Mucosa of rectum (tissue), 2 donors: ENCODE results near the gene KRTAP10-3.
"Not testable (repeated sequence)": the region's sequence is repeated elsewhere in the genome, so short reads cannot be mapped to it uniquely, and the experiment has no call there.

Source experiments
- H3K27ac ChIP-seq, 2 donors: one replicate each; pipeline ENCODE4 v1.7.0; 2013; ENCODE audit warnings: inconsistent platforms in 2 of 2, low read depth in 2 of 2, low read length in 2 of 2
- H3K27me3 ChIP-seq, 2 donors: one replicate each; pipeline ENCODE4 v1.7.0; 2013; ENCODE audit warnings: low read length in 2 of 2; ENCODE audit not compliant: control insufficient read depth in 2 of 2, insufficient read depth in 2 of 2
- H3K36me3 ChIP-seq, 2 donors: one replicate each; pipeline ENCODE4 v1.7.0; 2013; ENCODE audit warnings: low read length in 2 of 2; ENCODE audit not compliant: control insufficient read depth in 2 of 2, insufficient read depth in 2 of 2
- H3K4me1 ChIP-seq, 2 donors: one replicate each; pipeline ENCODE4 v1.7.0; 2013; ENCODE audit warnings: low read length in 2 of 2, mild to moderate bottlenecking in 1 of 2; ENCODE audit not compliant: control insufficient read depth in 2 of 2, insufficient read depth in 2 of 2
- H3K4me3 ChIP-seq, 2 donors: one replicate each; pipeline ENCODE4 v1.7.0; 2013; ENCODE audit warnings: low read length in 2 of 2
- H3K9ac ChIP-seq, 2 donors: one replicate each; pipeline ENCODE4 v1.7.0; 2013; ENCODE audit warnings: low read length in 2 of 2, low read depth in 1 of 2, mild to moderate bottlenecking in 1 of 2
- H3K9me3 ChIP-seq, 2 donors: one replicate each; pipeline ENCODE4 v1.7.0; 2013; ENCODE audit warnings: low read length in 2 of 2; ENCODE audit not compliant: control insufficient read depth in 2 of 2
- donor health status: healthy.
- donor health status: Normal muscosa, but diverticular disease.

KRTAP10-3 gene

DNA sequence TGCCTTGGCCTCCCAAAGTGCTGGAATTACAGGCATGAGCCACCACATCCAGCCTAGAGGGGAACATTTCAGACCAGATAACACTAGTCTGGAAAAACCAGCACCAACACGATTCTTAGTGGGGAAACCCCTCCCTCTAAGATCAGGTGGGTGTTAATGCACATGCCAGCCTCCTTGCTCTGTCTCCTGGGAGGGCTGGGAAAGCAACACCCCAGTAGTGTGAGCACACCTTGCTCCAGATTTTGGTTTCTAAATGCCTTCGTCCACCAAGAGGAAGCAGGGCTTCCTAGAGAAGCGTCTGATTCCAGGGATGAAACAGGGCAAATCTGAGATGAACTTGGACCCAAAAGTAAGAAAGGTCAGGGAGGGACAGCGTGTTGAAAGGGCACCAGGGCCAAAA, 12.7 kb upstream of the KRTAP10-3 start:
- no peak overlapping the region for H3K4me3 ChIP-seq
- H3K27me3 ChIP-seq: peaks cover 0 to 3% of the 10 kb centered on the region in 2 donors
- H3K9me3 ChIP-seq: no peaks in the 10 kb centered on the region
- no peak overlapping the region for H3K27ac ChIP-seq
- H3K4me1 ChIP-seq: peaks cover 3 to 16% of the 10 kb centered on the region in 2 donors
- no peak overlapping the region for H3K9ac ChIP-seq
- no peaks in the 10 kb centered on the region for H3K36me3 ChIP-seq

DNA sequence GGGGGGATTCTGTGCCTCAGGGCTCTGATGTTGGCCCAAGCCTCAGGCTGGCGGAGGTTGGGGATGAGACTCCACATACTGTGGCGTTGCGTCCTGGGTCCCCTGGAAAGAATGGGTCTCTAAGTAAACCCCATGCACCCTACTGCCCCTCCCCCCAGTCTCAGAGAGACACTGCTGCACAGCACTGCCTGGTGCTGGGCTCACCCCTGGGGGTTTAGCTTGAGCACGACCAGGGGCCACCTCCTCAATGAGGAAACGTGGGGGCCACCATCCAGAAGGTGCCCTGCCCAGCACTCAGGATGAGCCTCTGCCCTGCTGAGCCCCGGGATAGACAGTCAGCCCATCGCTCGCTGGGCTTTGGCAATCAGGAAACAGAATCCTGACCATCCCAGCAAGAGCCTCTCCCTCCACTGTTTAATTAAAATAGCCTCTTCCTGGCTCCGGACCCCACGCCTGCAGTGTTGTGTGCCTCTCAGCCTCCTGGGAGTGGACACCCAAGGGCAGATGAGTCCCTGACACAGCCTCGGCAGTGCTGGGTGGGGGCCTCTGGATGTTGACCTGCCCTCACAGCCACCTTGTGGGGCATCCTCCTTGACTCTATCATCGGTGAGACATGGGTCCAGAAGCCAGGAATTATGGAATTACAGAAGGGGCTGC, 11.4 kb upstream of the KRTAP10-3 start:
- Histone ChIP-seq H3K4me1 (peaks cover 3 to 8% of the 10 kb centered on the region in 2 donors), H3K27ac (no peak overlapping the region), H3K9ac (no peak overlapping the region), H3K4me3 (no peak overlapping the region), H3K9me3 (no peaks in the 10 kb centered on the region), H3K27me3 (no peaks in the 10 kb centered on the region), H3K36me3 (no peaks in the 10 kb centered on the region)

DNA sequence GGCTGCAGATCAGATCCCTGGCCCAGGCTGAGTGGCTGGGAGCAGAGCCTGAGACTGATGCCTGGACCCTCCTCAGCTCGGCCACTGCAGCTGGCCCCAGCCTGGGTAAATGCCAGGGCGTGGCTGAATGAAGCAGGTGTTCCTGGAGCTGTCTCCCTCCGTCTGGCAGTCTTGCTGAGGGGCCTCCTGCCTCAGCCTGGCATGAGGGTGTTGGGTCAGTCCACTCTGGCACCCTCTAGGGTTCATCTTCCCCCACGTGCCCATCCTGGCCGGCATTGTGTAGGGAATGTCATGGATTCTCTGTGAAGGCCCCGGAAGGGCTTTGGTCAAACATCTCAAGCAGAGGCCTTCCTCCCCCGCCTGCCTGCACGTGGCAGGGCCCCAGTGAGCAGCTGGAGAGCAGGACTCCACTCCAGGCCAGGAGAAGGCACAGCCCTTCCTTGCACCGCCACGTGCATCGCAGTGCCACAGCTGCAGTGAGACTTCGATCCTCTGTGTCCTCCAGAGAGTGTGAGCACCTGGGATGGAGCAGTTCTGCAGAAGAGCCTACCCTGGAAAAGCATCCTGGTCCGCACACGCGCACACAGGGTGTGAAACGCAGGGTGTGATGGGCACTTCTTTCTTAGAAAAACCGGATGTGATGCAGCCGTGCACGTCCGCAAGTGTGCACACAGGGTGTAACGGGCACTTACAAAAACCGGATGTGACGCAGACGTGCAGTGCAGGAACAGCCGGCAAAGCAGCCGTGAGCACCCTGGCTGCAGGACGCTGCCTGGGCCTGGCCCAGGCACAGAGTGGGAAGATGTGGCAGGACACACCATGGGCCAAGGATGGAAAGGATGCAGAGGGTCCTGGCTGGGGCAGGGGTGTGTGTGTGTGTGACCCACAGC, 10.3 kb upstream of the KRTAP10-3 start:
- Histone ChIP-seq H3K4me3 (no peak overlapping the region), H3K27me3 (no peaks in the 10 kb centered on the region), H3K9ac (no peak overlapping the region), H3K36me3 (no peaks in the 10 kb centered on the region), H3K27ac (no peak overlapping the region), H3K4me1 (no peaks in the 10 kb centered on the region), H3K9me3 (no peaks in the 10 kb centered on the region)

DNA sequence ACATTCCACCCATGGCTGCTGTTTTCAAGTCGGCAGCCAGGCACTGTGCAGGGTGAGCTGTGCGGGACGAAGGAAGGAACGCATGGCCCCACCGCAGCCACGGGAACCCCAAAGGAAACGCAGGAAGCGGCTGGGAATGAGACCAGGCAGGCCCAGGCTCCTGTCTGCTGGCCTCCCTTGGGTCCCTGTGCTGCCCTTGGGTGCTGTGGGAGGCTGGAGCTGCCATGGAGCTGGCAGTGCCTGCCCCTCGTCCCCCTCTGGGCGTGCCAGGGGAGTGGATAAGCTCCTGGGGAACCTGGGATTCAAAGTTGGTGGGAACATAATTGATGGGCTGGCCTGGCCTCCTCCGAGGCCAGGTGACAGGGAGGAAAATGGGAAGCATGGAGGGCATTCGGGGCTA, 9.7 kb upstream of the KRTAP10-3 start:
- Histone ChIP-seq H3K9ac (no peak overlapping the region), H3K9me3 (no peaks in the 10 kb centered on the region), H3K4me3 (no peak overlapping the region), H3K27ac (no peak overlapping the region), H3K4me1 (no peaks in the 10 kb centered on the region), H3K27me3 (no peaks in the 10 kb centered on the region), H3K36me3 (no peaks in the 10 kb centered on the region)

DNA sequence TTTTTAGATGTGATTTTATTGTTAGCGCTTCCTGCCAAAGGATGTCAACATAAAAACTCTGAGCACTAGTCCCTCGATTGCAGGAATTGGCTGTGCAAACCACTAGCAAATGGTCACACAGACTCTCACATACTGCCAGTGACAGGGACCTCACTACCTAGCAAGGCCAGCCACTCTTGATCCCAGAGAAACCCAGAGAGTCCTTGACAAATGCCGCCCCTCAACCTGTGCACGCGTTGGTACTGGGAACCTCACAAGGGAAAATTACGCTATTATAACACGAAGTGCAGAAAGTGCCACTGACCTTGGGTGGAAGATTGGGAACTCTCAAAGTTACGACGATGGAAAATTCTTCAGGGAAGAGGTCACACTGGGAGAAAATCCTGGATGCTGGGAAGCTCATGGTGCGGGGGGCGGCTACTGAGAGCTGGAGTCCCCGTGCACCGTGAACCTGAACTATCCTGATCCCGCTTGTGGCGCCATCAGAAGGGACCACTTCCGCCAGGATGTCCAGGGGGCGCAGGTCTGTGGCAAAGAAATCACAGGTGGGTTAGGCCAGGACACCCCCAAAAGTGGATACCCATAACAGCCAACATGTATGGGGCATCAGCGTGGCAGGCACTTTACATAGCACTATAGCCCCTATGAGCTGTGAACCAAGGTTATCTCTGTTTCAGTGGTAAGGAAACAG, 9.0 kb upstream of the KRTAP10-3 start:
- Histone ChIP-seq H3K9ac (no peak overlapping the region), H3K36me3 (no peaks in the 10 kb centered on the region), H3K27me3 (no peaks in the 10 kb centered on the region), H3K4me3 (no peak overlapping the region), H3K9me3 (no peaks in the 10 kb centered on the region), H3K27ac (no peak overlapping the region), H3K4me1 (no peaks in the 10 kb centered on the region)

DNA sequence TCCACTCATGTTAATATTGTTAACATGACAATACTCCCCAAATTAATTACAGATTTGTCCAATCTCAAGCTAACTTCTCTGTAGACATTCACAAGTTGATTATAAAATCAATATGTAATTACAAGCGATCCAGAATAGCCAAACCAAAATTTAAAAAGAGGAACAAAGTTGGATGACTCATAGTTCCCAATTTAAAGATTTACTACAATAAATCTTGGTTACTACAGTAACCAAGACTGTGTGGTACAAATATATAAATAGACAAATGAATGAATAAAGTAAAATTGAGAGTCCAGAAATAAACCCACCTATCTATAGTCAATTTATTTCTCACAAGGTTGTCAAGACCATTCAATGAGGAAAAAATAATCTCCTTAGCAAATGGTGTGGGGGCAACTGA, 7.8 kb upstream of the KRTAP10-3 start:
- no peak overlapping the region for H3K9ac ChIP-seq
- H3K4me1 ChIP-seq: no peaks in the 10 kb centered on the region
- no peaks in the 10 kb centered on the region for H3K36me3 ChIP-seq
- H3K4me3 ChIP-seq: no peak overlapping the region
- H3K27me3 ChIP-seq: no peaks in the 10 kb centered on the region
- H3K9me3 ChIP-seq: no peaks in the 10 kb centered on the region
- H3K27ac ChIP-seq: no peak overlapping the region

DNA sequence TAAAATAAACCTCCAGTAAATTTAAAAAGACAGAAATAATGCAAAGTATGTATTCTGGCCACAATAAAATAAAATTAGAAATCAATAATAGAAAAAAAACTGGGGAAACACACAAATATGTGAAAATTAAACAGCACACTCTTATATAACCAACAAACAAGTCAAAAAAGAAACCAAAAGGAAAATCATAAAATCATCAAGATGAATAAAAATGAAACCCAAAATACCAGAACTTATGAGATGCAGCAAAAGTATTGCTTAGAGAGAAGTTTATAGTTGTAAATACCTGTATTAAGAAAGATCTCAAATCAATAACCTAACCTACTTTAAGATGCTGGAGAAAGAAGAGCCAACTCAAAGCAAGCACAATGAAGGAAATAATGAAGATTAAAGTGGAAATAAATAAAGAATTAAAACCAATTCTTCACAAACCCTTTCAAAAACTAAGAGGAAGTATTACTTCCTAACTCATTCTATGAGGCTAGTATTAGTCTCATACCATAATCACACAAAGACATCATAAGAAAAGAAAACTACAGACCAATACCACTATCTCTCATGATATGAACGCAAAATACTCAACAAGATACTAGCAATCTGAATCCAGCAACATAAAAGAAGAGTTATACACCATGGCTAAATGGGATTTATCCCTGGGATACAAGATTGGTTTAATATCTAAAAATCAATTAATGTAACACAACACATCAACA, 6.4 kb upstream of the KRTAP10-3 start:
- Histone ChIP-seq H3K27me3 (no peaks in the 10 kb centered on the region), H3K36me3 (no peaks in the 10 kb centered on the region), H3K27ac (no peak overlapping the region), H3K9ac (no peak overlapping the region), H3K9me3 (no peaks in the 10 kb centered on the region), H3K4me3 (no peak overlapping the region), H3K4me1 (no peaks in the 10 kb centered on the region)

DNA sequence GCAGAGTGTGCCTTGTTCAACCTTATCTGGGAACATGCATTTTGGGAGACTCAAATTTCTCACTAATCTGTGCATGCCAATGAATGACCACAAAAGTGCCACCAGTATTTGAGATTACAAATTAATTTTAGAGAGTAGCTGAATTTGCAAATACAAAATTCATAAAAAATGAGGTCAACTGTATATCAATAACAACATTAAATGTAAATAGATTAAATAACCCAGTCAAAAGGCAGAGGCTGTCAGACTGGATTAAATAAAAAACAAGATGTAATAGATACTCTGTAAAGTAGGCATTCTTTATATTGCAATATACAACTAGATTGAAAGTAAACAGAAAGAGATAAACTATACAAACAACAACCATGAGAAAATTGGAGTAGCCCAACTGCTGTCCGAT, 5.5 kb upstream of the KRTAP10-3 start:
- no peaks in the 10 kb centered on the region for H3K9me3 ChIP-seq
- no peak overlapping the region for H3K4me3 ChIP-seq
- no peaks in the 10 kb centered on the region for H3K4me1 ChIP-seq
- H3K36me3 ChIP-seq: no peaks in the 10 kb centered on the region
- H3K27ac ChIP-seq: no peak overlapping the region
- H3K9ac ChIP-seq: no peak overlapping the region
- no peaks in the 10 kb centered on the region for H3K27me3 ChIP-seq

DNA sequence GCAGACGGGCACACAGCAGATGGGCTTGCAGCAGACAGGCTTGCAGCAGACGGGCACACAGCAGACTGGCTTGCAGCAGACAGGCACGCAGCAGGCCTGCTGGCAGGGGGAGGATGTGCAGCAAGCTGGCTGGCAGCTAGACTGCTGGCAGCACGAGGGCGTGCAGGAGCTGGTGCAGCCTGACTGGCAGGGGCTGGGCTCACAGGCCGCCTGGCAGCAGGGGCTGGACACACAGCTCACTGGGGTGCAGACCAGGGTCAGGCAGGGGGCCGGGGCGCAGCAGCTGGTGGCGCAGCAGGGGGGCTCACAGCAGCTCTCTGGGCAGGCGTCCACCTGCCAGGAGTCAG, 293 bp downstream of the KRTAP10-3 start:
- H3K4me3 ChIP-seq, H3K9me3 ChIP-seq, H3K27ac ChIP-seq, H3K27me3 ChIP-seq, H3K4me1 ChIP-seq, H3K9ac ChIP-seq, H3K36me3 ChIP-seq: not testable (repeated sequence)
